22Rv1 (cell line): ENCODE results near the gene CPZ.

ENCODE experiments used
- ZFX ChIP-seq: fragments of 450-650 bp; IDR thresholded peaks from 2 replicates; pipeline ENCODE4 v1.6.1; 2017; ENCODE audit warnings: antibody characterized with exemption, borderline replicate concordance
- TF ChIP-seq, protein P1 (sequence below): fragments of 450-650 bp; IDR thresholded peaks from 2 replicates; pipeline ENCODE4 v1.5.1; 2017; ENCODE audit warnings: mild to moderate bottlenecking

DNA sequence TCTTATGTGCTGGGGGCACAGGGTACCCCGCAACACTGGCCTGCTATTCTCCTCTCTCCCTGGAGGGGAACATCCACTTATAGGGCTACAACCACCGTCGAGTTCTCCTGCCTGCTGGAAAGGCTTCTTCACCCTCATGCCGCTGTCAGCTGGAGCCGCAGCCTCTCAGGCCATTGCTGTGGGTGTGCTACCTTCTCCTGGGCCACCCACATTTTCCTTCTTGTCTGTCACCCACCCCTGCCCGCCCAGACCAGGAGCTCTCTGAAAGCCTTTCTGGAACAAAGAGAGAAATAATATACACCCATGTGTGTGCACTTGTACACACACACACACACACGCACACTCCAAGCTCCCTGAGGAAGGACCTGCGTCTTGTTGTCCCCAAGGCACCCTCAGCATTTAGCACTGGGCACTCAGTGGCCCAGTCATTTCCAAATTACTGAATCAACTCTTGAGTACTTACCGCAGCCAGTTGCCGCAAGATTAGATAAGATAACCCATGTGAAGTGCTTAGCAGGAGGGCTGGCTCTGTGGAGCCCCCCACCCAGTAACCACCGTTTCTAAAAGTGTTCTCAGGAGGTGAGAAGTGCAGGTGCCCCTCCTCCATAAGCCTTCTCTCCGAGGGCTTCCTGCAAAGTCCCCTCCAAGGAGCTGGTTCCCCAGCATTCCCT, 50.2 kb downstream of the CPZ start:
- TF ChIP-seq, protein P1, sequence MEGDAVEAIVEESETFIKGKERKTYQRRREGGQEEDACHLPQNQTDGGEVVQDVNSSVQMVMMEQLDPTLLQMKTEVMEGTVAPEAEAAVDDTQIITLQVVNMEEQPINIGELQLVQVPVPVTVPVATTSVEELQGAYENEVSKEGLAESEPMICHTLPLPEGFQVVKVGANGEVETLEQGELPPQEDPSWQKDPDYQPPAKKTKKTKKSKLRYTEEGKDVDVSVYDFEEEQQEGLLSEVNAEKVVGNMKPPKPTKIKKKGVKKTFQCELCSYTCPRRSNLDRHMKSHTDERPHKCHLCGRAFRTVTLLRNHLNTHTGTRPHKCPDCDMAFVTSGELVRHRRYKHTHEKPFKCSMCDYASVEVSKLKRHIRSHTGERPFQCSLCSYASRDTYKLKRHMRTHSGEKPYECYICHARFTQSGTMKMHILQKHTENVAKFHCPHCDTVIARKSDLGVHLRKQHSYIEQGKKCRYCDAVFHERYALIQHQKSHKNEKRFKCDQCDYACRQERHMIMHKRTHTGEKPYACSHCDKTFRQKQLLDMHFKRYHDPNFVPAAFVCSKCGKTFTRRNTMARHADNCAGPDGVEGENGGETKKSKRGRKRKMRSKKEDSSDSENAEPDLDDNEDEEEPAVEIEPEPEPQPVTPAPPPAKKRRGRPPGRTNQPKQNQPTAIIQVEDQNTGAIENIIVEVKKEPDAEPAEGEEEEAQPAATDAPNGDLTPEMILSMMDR, result no peak
- TF ChIP-seq ZFX, result no peak
